ENCODE data around the gene SPATA16.
"Not testable (repeated sequence)": the region's sequence is repeated elsewhere in the genome, so short reads cannot be mapped to it uniquely, and the experiment has no call there.

The SPATA16 gene

GRCh38 chr3:173065543-173065981 is 75.5 kb downstream of the SPATA16 start:
- DNase-seq (ENCODE audit: low spot score), result no peak
- FAIRE-seq, result no peak

DNA sequence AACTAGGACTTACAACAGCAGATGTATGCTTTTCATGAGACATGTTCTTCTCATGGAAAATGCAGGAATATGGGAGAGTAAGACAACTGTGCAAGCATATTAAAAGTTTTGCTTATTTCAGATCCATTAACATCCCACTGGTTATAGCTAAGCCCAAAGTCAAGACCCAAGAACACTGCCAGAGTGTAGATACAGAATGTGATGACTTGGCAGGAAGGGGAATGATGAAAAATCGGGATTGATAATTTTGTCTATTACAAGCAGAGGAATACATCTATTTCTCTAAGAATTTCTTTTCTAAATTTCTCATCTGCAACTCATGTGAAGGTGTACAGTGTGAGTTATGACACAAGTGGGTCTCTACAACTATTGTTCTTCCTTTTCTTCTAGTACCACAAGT is 76.4 kb downstream of the SPATA16 start:
- no peak for FAIRE-seq
- DNase-seq (ENCODE audit: low spot score), result no peak

- no peak for DNase-seq (ENCODE audit: low spot score)
- FAIRE-seq, result no peak
Measured at GRCh38 chr3:173058229-173058628, 82.8 kb downstream of the SPATA16 start.

DNA sequence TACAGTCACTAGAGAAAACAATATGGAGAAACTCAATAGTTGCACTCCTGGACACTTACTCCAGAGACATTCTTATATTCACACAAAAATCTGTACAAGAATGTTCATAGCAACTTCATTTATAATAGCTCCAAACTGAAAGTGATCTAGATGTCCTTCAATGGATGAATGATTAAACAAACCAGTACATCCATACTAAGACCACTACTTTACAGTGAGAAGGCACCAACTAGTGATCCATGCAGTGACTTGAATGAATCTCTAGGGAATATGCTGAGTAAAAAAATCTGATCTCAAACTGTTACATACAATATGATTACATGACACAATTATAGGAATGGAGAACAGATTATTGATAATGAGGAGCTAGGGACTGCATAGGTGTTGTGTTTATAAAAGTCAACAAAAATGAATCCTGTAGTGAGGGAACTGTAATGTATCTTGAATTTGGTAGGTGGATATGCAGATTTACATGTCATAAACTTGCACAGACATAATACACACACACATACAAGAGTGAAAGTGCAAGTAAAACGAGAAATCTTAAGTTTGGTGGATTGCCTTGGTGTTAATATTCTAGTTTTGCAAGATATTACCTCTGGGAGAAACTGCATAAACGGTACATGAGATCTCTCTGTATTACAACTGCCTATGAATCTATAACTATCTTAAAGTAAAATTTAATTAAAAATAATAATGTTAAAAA is 85.7 kb downstream of the SPATA16 start:
- DNase-seq (ENCODE audit: low spot score), result no peak
- no peak for FAIRE-seq

GRCh38 chr3:173049360-173049759 is 91.7 kb downstream of the SPATA16 start:
- DNase-seq (ENCODE audit: low spot score), result no peak
- FAIRE-seq, result no peak

DNA sequence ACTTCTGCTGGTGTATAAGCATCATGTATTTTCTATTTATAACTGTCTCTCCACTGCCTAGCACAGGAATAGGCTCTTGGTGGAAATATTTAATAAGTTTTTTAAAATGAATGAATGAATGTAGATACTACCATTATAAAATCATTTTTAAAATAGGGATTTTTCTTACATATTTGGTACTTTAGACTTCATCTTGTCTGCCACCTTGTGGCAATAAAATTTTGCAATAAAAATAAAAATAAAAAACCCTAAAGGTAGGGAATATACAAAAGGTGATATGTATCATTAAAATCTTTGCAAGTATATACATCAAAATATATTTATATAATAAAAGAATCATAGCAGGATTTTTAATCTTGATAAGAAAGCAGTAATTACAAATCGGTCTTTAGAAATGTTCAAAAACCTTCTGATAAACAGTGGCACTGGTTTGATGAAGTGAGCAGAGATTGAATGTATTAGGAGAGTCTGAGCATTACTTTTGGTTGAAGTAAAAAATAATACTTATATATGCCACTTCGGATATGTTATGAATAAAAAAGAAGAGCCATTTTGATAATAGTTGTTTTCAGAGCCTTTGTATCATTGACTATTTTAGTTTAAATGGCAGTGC is 95.2 kb downstream of the SPATA16 start:
- DNase-seq (ENCODE audit: low spot score), result no peak
- FAIRE-seq, result no peak

GRCh38 chr3:173044998-173045397 is 96.0 kb downstream of the SPATA16 start:
- FAIRE-seq, result no peak

DNA sequence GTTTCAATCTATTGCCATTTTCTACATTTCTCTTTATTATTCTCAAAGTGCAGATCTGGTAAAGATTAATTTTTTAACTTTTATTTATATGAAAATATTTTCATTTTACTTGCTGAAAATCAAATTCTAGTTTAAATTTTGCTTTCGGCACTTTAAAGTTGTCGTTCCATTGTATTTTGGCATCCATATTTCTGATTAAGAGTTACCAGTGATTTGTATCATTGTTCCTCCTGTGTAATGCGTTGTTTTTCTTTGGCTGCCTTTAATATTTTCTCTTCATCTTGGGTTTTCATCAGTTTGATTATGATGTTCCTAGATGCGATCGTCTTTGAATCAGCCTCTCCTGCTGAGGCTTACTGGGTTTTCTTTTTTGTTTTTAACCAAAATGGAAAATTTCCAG is 97.3 kb downstream of the SPATA16 start:
- no peak for DNase-seq (ENCODE audit: low spot score)

More at GRCh38 chr3:173044998-173045397, 96.0 kb downstream of the SPATA16 start:
- DNase-seq (ENCODE audit: low spot score), result no peak

GRCh38 chr3:173038484-173038871 is 102.6 kb downstream of the SPATA16 start:
- DNase-seq (ENCODE audit: low spot score), result no peak
- FAIRE-seq, result no peak

More for the DNA sequence above, 97.3 kb downstream of the SPATA16 start:
- FAIRE-seq, result no peak

DNA sequence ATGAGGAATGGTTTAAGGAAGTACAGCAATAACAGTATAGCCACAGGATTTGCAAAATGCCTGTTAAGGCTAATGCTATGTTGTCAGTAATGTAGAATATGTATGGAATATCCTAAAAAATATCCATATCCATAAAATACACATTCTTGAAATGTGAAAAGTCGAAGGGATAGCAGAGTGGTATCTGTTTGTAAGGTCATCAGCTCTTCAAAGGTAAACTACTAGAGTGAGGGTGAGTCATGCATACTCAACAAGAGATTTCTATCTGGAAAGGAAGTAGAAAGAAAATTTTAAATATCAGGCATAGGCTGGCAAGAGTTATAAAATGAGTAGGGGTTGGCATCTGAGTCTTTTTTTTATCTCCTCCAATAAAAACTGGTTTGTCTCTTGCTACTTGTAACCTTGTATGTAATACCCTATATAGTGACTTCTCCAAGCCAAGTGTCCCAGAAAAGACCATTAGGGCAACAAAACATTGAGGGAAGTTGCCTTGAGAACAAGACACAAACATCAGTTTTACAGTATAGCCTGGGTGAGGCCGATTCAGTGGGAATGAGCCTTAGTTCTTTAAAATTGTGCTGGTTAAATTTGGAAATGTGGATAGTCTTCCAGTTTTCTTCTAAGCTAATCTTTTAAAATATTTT is 103.1 kb downstream of the SPATA16 start:
- FAIRE-seq (no peak), DNase-seq (ENCODE audit: low spot score) (no peak)

- FAIRE-seq (no peak), DNase-seq (ENCODE audit: low spot score) (no peak)
Measured at GRCh38 chr3:173030273-173030672, 110.8 kb downstream of the SPATA16 start.

GRCh38 chr3:173028351-173028750 is 112.7 kb downstream of the SPATA16 start:
- DNase-seq (ENCODE audit: low spot score) (no peak), FAIRE-seq (no peak)

- no peak for FAIRE-seq
- DNase-seq (ENCODE audit: low spot score), result no peak
Measured at GRCh38 chr3:173027429-173027828, 113.6 kb downstream of the SPATA16 start.

DNA sequence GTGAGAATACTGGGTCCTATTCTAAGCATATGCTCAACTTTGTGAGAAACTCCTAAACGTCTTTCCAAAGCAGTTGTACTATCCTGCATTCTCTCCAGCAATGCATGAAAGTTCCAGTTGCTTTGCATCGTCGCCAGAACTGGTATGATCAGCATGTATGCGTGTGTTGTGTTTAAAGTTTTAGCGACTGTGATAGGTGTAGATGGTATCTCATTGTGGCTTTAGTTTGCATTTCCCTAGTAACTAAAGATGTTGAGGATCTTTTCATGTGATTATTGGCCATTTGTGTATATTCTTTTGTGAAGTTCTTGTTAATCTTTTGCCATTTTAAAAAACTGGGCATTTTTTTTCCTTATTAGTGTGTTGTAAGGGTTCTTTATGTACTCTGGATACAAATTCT is 115.1 kb downstream of the SPATA16 start:
- DNase-seq (ENCODE audit: low spot score) (no peak), FAIRE-seq (no peak)

DNA sequence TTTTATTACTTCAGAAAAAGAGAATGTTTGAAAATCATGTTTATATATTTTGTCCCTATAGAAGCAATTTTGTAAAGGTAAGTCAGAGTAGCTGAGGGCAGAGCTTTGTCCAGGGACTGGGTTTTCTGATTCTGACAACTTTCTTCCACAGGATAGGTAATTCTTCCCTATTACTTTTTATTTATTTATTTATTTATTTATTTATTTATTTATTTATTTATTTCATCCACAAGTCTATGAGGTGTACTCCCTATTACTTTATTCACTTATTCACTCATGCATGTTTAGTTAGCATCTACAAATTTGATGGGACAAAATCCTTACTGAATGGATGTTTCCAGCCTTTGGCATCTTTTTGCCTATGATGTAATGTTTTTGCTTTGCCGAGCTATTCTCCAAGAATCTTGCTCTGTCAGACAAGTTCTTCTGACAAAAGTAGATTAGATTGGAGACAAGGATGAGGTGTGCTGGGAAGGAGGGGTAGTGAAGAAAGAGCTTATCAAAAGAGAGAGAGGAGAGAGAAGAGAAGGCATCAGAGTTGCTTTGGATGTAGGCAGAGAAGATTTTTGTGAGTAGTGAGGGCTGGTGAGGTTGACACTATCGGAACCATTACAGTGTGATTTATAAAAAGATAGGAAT is 119.4 kb downstream of the SPATA16 start:
- no peak for DNase-seq (ENCODE audit: low spot score)
- no peak for FAIRE-seq

DNA sequence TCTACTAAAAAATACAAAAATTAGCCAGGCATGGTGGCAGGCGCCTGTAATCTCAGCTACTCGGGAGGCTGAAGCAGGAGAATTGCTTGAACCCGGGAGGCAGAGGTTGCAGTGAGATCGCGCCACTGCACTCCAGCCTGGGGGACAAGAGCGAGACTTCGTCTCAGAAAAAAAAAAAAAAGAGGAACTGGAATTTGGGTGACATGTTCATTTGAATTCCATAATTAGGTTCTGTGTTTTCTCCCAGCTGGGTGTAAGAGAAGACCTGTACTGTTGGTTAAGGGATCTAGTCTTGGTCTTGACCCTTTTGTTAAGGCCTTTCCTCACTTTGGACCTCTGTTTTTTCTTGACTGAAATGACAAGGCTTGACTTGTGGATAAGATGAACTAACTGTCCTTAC is 120.9 kb downstream of the SPATA16 start:
- not testable (repeated sequence) for FAIRE-seq; DNase-seq (ENCODE audit: low spot score)

DNA sequence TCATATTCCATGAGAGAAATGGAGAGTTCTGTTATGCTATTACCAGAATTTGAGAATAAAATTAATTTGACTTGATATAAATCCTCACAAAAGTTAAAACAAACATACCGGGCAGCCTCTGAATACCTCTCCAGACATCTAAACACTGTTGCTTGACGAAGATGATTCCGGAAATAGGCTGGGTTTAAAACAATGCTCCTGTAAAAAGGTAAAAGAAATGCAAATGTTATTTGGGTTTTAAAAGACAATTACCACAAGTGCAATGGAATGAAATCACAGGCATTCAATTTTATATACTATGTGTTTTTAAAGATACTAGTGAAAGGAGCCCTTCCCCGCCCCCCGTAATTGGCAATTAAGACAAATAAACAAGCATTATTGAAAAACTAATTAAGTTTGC is 121.7 kb downstream of the SPATA16 start:
- DNase-seq (ENCODE audit: low spot score) (no peak), FAIRE-seq (no peak)

DNA sequence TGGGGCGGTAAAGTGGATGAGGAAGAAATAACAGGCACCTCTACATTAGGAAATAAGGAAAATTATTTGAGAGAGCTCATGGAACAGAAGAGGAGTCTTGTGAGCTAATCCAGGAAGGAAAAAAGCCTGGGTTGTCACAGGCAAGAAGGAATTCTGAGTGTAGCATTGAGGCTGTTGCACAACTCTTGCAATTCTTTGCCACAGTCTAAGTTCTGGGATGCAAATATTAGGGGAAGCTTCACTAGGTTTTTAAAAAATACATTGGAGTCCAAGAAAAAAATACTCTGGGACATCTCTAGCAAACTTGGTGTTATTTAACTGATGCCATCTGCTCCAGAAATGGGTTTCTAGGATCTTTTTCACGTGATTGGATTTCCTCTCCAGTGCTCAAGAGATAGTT is 122.3 kb downstream of the SPATA16 start:
- FAIRE-seq (no peak), DNase-seq (ENCODE audit: low spot score) (no peak)

- DNase-seq (ENCODE audit: low spot score) (no peak), FAIRE-seq (no peak)
Measured at GRCh38 chr3:173013219-173013832, 127.7 kb downstream of the SPATA16 start.

DNA sequence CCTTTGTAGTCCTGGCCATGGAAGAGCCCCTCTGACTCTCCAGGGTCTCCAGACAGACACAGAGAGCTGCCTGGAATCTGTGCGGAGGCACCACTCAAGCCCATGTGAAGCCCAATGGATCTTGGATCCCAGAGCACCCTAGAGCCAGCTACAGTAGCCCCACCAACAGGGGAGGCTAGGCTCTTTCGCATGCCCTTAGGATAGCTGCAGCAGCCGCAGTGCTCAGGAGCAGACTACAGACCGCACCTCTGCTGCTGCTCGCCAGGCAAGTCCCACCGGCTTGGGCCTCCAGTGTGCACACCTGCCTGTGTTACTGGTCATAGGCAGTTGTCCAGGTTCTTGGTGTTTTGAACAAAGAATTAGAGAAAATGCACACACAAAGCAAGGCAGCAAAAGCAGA is 131.6 kb downstream of the SPATA16 start:
- DNase-seq (ENCODE audit: low spot score) (no peak), FAIRE-seq (no peak)

GRCh38 chr3:173008978-173009377 is 132.1 kb downstream of the SPATA16 start:
- no peak for FAIRE-seq
- DNase-seq (ENCODE audit: low spot score), result no peak
